Measurements from ENCODE around the gene MAST3.

Gene MAST3

DNA sequence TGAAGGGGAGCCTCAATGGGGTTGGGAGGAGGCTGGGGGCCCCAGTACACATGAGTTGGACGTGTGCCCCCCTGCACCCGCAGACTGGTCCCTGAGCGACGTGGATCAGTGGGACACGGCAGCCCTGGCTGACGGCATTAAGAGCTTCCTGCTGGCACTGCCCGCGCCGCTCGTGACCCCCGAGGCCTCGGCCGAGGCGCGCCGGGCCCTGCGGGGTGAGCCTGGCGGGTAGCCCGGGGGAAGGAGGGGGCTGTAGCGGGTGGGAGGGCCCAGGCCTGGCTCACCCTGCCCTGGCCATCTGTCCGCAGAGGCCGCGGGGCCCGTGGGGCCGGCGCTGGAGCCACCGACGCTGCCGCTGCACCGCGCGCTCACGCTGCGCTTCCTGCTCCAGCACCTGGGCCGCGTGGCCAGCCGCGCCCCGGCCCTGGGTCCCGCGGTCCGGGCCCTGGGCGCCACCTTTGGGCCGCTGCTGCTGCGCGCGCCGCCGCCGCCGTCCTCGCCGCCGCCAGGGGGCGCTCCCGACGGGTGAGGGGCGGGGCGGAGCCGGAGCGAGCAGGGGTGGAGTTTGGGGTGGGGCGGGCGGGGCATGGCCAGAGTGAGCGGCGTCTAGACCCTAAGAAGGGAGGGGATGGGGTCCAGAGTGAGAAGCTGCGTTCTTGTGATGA lies 63.5 kb downstream of the MAST3 start:
- TF ChIP-seq CTCF (IDR thresholded peaks at IDR 0.05), result peak; percentile 94

- peak; percentile 1; the same call in 1 of the 2 replicates for TF ChIP-seq CTCF (IDR thresholded peaks at IDR 0.05)
These were observed 64.0 kb downstream of the MAST3 start for GRCh38 chr19:18161636-18162002.

DNA sequence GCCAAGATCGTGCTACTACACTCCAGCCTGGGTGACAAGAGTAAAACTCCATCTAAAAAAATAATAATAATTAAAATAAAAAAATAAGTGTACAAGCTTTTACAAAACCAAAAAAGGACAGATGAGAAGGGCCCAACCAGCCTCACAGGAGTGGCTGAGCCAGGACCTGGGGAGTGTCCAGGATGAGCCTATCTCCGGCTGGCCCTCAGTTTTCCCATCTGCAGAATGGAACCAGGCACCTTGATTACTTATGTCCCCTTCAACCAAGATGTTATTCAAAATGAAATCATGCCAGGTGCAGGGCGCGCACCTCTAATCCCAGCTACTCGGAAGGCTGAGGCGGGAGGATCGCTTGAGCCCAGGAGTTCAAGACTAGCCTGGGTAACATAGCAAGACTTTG lies 66.5 kb downstream of the MAST3 start:
- no peak for TF ChIP-seq CTCF (IDR thresholded peaks at IDR 0.05)

GRCh38 chr19:18165794-18166544 lies 68.4 kb downstream of the MAST3 start:
- no peak for TF ChIP-seq CTCF (IDR thresholded peaks at IDR 0.05)

DNA sequence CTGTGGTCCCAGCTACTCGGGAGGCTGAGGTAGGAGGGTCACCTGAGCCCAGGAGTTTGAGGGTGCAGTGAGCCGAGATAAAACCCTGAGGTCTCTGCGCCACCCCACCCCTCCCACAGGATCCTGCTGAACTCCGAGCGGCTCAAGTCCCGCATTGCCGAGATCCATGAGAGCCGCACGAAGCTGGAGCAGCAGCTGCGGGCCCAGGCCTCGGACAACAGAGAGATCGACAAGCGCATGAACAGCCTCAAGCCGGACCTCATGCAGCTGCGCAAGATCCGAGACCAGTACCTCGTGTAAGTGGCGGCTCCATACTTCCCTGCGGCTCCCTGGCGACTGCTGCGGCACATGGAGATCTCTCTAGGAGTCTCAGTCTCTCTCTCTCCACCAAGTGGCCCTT lies 69.4 kb downstream of the MAST3 start:
- no peak for TF ChIP-seq CTCF (IDR thresholded peaks at IDR 0.05)

- peak; percentile 71 for TF ChIP-seq CTCF (IDR thresholded peaks at IDR 0.05)
These were observed 70.5 kb downstream of the MAST3 start for GRCh38 chr19:18167975-18168645.

DNA sequence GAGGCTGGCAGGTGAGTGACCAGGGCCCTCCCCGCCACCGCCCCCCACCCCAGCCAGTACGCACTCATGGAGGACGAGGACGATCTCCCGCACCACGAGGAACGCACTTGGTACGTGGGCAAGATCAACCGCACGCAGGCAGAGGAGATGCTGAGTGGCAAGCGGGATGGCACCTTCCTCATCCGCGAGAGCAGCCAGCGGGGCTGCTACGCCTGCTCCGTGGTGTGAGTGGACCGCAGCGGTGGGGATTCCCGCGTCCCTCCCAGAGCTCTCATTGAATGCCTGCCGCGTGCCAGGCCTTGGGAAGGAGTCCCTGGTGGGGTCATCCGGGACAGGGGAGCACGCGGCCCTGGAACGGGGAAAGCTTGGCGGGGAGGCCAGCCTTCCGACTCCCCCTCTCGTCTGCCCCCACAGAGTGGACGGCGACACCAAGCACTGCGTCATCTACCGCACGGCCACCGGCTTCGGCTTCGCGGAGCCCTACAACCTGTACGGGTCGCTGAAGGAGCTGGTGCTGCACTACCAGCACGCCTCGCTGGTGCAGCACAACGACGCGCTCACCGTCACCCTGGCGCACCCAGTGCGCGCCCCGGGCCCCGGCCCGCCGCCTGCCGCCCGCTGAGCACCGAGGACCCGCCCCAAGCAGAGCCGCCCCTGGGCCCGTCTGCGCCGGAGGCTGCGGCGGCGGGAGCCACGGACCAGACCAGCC lies 71.2 kb downstream of the MAST3 start:
- TF ChIP-seq CTCF (IDR thresholded peaks at IDR 0.05), result no peak

Data from LNCAP (cell line).